ENCODE results near the gene SDHA. TPM values are rescaled to one million over a fixed set of nuclear protein-coding genes. Genes with fewer than 3 reads are reported as not detected.
"Not testable (repeated sequence)": the region's sequence is repeated elsewhere in the genome, so short reads cannot be mapped to it uniquely, and the experiment has no call there.

Gene SDHA
- polyA plus RNA-seq, 1 donor: 100 TPM

- DNase-seq: not testable (repeated sequence)
Measured at GRCh38 chr5:222951-223715, 5.0 kb downstream of the SDHA start.

DNA sequence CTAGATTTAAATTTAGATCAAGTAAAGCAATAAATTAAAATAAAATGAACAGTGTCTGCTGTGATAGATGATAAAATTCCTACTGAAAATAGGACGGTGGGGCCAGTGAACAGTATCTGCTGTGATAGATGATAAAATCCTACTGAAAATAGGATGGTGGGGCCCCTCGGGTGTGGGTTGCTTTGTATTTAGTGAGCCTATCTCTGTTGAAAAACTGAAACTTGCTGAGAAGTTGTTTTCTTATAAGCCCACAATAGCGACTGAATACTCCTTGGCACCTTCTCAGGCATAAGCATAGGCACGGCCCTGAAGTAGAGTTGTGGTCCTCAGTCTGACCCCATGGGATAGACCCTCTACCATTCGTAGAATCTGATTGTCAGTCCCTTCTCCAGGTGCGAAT lies 5.7 kb downstream of the SDHA start:
- no peak for DNase-seq

GRCh38 chr5:225334-225733 lies 7.2 kb downstream of the SDHA start:
- no peak for DNase-seq

- not testable (repeated sequence) for DNase-seq
Measured at GRCh38 chr5:227375-227774, 9.3 kb downstream of the SDHA start.

DNA sequence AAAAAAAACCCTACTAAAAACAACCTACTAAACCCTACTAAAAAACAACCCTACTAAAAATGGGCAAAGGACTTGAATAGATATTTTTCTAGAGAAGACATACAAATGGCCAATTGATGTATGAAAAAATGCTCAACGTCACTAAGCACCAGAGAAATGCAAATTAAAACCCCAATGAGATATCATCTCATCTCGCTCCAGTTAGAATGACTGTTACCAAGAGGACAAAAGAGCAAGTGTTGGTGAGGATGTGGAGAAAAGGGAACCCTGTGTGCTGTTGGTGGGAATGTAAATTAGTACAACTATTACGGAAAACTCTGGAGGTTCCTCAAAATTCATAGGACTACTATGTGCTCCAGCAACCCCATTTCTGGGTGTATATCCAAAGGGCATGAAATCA lies 10.8 kb downstream of the SDHA start:
- no peak for DNase-seq

GRCh38 chr5:230711-231110 lies 12.6 kb downstream of the SDHA start:
- DNase-seq: no peak

DNA sequence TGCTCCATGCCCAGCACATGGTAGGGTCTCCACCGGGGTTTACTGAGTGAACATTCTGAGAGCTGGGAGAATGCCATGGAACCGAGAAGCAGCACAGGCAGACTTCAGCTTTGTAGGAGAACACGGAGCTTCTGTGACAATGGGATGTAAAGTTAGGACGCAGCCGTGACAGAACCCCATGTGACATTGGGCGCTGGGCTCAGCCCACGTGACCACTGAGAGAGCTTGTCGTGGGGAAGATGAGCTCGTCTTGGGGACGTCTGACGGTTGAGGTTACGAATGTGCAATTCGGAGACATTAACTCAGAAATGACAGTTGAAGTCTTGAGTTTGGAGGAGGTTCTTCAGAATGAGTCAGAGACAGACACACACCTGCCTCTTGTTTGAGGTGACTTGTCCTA lies 13.5 kb downstream of the SDHA start:
- DNase-seq: no peak

DNA sequence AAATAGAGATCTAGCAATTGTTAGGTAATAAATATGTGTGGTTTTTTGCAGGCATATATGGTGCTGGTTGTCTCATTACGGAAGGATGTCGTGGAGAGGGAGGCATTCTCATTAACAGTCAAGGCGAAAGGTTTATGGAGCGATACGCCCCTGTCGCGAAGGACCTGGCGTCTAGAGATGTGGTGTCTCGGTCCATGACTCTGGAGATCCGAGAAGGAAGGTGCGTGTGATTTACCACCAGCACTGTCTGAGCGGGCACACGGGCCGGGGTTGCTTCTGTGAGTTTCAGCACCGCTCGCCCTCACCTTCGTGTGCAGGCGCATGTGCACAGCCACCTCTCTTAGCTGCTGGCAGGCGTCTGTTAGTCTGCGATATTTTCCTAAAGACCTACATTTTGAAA lies 15.3 kb downstream of the SDHA start:
- not testable (repeated sequence) for DNase-seq

DNA sequence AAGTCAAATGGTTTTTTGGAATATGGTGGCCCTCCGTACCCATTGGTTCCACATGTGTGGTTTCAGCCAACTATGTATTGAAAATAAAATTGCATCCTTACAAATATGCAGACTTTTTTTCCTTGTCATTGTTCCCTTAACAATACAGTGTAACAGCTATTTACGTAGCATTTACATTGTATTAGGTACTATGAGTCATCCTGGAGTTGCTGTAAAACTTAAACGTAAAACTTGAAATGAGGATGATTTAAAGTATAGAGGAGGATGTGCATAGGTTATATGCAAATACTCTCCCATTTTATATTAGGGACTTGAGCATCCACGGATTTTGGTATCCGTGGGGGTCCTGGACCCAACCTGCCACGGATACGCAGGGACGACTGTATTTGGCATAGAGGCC lies 16.3 kb downstream of the SDHA start:
- DNase-seq: no peak

DNA sequence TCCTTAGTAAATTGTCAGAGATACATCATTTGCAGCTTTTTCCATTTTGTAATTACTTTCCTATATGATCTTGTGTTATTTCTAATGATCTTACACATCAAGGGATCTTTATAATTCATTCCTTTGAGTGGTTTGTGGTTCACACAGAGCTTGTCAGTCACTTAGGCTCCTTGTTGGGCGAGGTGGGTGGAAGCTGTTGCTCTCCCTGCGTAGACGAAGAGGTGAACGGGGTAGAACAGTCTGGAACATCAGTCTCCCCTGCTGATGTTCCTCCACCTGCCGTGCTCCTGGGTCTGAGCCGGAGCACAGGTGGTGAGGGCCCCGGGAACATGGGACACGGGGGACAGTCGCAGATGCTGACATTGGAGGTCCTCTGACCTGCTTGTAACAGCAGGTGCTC lies 17.4 kb downstream of the SDHA start:
- DNase-seq: not testable (repeated sequence)

DNA sequence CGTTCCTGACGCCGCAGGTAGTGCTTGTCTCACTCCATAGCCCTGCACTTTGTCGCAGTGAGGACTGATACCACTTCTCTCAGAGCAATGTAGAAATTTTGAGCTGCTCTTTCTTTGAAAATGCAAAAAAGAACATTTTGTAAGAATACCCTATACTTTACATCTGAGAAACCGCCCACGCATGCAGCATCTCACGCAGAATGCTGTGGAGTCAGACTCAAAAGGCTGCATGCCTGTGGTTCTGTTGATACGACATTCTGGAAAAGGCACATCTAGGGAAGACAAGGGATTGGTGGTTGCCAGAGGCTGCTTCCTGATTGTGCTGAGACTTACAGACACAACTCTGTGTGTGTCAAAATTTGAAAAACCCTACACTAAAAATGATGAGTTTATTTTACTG lies 19.8 kb downstream of the SDHA start:
- not testable (repeated sequence) for DNase-seq

DNA sequence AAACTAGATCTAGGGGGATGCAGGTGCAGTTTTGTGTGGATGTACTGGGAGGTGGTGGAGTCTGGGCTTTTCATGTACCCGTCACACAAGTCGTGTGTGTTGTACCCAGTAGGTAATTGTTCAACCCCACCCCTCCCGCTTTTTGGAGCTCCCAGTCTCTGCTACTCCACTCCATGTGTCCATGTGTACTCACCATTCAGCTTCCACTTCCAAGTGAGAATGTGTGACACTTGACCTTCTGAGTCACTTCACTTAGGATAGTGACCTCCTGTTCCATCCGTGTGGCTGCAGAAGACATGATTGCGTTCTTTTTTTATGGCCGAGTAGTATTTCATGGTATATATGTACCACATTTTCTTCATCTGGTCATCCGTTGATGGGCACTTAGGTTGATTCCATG lies 22.4 kb downstream of the SDHA start:
- DNase-seq: not testable (repeated sequence)

DNA sequence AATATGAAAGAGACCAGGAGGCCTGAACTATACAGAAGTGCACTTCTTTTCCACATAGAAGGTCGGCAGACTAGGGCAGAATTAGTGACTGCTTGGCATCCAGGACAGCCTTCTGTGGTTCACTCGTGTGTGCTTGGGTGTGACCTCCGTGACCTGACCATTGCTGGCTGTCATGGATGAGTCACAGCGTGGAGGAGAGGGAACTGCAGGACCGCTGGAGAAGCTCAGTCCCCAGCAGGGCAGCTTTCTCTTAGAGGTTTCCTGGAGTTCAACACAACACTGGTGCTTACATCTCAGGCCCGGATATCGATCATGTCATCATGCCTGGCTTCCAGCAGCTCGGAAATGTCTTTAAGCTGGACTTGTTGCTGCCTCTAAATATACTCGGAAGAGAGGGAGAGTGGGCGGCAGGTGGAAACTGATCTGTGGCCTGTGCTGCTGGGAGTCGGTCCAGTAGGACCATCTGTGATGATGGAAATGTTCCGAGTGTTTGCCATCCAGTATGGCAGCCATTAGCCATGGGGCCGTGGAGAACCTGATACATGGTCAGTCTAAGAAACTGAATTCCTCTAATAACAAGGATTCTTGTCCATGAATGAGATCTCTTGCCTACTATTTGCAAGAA lies 23.0 kb downstream of the SDHA start:
- not testable (repeated sequence) for DNase-seq

DNA sequence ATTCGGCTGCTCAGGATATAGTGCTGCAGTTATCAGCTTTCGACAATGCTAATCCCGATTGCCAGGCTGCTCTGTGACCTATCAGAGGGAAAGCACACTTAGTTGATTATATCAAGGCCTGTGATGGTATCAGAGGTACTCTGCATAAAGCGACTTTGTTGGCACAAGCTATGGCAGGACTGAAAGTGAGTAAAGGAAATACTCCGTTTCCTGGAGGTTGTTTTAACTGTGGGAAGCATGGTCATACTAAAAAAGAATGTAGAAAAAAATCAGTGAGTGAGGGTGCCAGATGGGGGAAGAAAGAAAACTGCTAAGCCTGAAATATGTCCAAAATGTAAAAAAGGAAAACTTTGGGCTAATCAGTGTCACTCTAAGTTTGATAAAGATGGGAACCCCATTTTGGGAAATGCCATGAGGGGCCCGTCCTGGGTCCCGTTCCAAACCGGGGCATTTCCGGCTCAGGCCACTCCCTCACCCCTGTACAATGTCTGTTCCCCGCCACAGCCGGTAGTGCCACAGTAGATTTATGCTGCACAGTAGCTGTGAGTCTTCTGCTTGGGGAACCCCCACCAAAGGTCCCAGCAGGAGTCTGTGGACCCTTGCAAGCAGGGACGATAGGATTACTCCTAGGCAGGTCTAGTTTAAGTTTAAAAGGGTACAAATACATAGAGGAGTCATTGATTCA lies 25.7 kb downstream of the SDHA start:
- not testable (repeated sequence) for DNase-seq

DNA sequence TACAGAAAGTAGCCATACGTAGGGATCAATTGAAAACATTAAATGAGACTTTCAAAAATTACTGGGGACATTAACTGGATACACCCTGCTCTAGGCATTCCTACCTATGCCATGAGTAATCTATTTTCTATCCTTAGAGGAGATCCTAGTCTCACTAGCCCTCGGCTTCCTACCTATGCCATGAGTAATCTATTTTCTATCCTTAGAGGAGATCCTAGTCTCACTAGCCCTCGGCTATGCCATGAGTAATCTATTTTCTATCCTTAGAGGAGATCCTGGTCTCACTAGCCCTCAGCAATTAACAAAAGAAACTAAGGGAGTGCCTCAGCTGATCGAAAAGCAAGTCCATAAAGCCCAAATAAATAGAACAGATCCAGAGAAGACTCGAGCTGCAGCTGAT lies 27.6 kb downstream of the SDHA start:
- DNase-seq: not testable (repeated sequence)

- DNase-seq: not testable (repeated sequence)
Measured at GRCh38 chr5:250396-250795, 32.3 kb downstream of the SDHA start.

DNA sequence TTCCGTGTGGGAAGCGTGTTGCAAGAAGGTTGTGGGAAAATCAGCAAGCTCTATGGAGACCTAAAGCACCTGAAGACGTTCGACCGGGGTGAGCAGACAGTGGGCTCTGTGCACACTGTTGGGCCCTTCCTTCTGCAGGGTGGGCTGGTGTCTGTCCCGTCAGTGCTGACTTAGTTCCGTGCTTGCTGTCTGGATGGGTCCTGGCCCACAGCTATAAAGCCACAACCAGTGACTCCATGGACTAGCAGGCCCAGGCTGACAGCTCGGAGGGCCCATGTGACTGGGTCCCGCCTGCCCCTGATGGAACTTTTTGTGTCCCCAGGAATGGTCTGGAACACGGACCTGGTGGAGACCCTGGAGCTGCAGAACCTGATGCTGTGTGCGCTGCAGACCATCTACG lies 32.9 kb downstream of the SDHA start:
- not testable (repeated sequence) for DNase-seq

- not testable (repeated sequence) for DNase-seq
Measured at GRCh38 chr5:251538-251937, 33.4 kb downstream of the SDHA start.

- DNase-seq: not testable (repeated sequence)
Measured at GRCh38 chr5:251975-252374, 33.9 kb downstream of the SDHA start.

DNA sequence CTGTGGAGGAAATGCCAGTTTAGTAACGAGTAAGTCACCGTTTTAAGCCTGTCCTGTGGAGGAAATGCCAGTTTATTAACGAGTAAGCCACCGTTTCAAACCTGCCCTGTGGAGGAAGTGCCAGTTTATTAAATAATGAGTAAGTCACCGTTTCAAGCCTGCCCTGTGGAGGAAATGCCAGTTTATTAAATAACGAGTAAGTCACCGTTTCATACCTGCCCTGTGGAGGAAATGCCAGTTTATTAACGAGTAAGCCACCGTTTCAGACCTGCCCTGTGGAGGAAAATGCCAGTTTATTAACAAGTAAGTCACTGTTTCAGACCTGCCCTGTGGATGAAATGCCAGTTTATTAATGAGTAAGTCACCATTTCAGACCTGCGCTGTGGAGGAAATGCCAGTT lies 34.4 kb downstream of the SDHA start:
- no peak for DNase-seq

DNA sequence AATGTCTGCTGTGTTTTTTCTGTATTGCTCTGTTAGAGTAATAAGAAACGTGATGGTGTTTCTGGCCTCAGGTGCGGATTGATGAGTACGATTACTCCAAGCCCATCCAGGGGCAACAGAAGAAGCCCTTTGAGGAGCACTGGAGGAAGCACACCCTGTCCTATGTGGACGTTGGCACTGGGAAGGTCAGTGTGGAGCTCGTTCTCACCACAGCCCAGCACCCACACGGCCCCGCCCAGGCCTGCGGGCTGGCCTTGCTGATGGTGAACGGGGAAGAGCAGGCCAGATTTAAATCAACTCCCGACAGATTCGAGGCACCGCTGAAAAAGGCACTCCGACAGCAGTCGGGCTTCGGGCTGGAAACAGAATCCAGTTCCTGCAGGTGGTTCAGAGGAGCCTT lies 36.2 kb downstream of the SDHA start:
- DNase-seq: not testable (repeated sequence)

DNA sequence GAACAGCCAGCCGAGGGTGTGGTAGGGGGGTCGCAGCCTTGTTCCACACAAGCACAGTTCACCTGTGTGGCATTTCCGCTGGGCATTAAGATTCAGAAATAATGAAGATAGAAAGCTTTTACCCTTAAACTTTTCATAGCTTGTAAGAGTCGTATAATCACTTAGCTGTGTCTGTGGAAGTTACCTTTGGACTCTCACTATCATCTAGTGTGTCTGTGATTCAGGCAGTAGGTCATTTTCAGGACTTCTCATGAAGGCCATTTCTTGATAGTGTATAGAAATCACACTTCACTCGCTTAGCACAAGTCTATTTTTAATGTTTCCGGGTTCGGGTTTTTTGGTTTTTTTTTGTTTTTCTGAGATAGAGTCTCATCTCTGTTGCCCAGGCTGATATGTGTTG lies 37.0 kb downstream of the SDHA start:
- DNase-seq: not testable (repeated sequence)

DNA sequence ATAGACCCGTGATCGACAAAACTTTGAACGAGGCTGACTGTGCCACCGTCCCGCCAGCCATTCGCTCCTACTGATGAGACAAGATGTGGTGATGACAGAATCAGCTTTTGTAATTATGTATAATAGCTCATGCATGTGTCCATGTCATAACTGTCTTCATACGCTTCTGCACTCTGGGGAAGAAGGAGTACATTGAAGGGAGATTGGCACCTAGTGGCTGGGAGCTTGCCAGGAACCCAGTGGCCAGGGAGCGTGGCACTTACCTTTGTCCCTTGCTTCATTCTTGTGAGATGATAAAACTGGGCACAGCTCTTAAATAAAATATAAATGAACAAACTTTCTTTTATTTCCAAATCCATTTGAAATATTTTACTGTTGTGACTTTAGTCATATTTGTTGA lies 38.2 kb downstream of the SDHA start:
- not testable (repeated sequence) for DNase-seq

- no peak for DNase-seq
Measured at GRCh38 chr5:257148-257547, 39.0 kb downstream of the SDHA start.
